GOT3 (cell line): ENCODE results near the gene BICRA.
A peak's percentile ranks its signal among the peaks of the same experiment; 100 is the strongest.

Source experiments
- DNase-seq: peaks from one replicate; lab custom pipeline; 2025; ENCODE audit warnings: mixed read lengths; lab: John Stamatoyannopoulos, UW

Gene BICRA

GRCh38 chr19:47601180-47601904 is 7.6 kb upstream of the BICRA start:
- DNase-seq = no peak

- no peak for DNase-seq
Observed at GRCh38 chr19:47603706-47604565, 5.0 kb upstream of the BICRA start.

- DNase-seq = no peak
Observed at GRCh38 chr19:47607564-47608073, 1.3 kb upstream of the BICRA start.

GRCh38 chr19:47608074-47608918 is 638 bp upstream of the BICRA start:
- DNase-seq = peak; percentile 85

GRCh38 chr19:47609906-47610894 is 1.3 kb downstream of the BICRA start:
- no peak for DNase-seq

GRCh38 chr19:47610902-47611301 is 2.0 kb downstream of the BICRA start:
- DNase-seq = no peak

GRCh38 chr19:47613165-47614020 is 4.5 kb downstream of the BICRA start:
- DNase-seq = no peak

GRCh38 chr19:47614021-47614295 is 5.0 kb downstream of the BICRA start:
- no peak for DNase-seq

GRCh38 chr19:47614559-47614958 is 5.6 kb downstream of the BICRA start:
- no peak for DNase-seq

- no peak for DNase-seq
Observed at GRCh38 chr19:47615230-47615629, 6.3 kb downstream of the BICRA start.

GRCh38 chr19:47615714-47616113 is 6.8 kb downstream of the BICRA start:
- DNase-seq = no peak

- no peak for DNase-seq
Observed at GRCh38 chr19:47618771-47619170, 9.8 kb downstream of the BICRA start.

- DNase-seq = no peak
Observed at GRCh38 chr19:47619763-47620162, 10.8 kb downstream of the BICRA start.

- no peak for DNase-seq
Observed at GRCh38 chr19:47623151-47623920, 14.4 kb downstream of the BICRA start.

- DNase-seq = no peak
Observed at GRCh38 chr19:47623921-47624391, 15.0 kb downstream of the BICRA start.

- DNase-seq = no peak
Observed at GRCh38 chr19:47625650-47626049, 16.7 kb downstream of the BICRA start.

- DNase-seq = no peak
Observed at GRCh38 chr19:47626238-47626637, 17.3 kb downstream of the BICRA start.

- no peak for DNase-seq
Observed at GRCh38 chr19:47628078-47628771, 19.3 kb downstream of the BICRA start.

GRCh38 chr19:47630594-47630993 is 21.7 kb downstream of the BICRA start:
- no peak for DNase-seq
